ENCODE data around the gene SIK2. TPM values are rescaled to one million over a fixed set of nuclear protein-coding genes. Genes with fewer than 3 reads are reported as not detected.

The SIK2 gene
- total RNA-seq, 1 donor from 2014 or later = 16.3 TPM

- Mint-ChIP-seq H3K36me3 (peaks cover 32% of the 10 kb centered on the region), H3K27ac (no peak overlapping the region), H3K27me3 (ENCODE audit: insufficient read depth, low read depth) (peaks cover 2% of the 10 kb centered on the region), H3K4me3 (no peak overlapping the region), H3K4me1 (peaks cover 13% of the 10 kb centered on the region), H3K9me3 (no peaks in the 10 kb centered on the region)
- peaks cover 31% of the 10 kb centered on the region for H4K20me1 ChIP-seq (ENCODE audit: low read depth)
- H3F3A ChIP-seq (ENCODE audit: low read depth) = peaks cover 18% of the 10 kb centered on the region
- no peak overlapping the region for H2AFZ ChIP-seq (replicated peaks)
- H3K4me2 ChIP-seq = no peak overlapping the region
- peaks cover 10% of the 10 kb centered on the region for H3K79me2 ChIP-seq (ENCODE audit: low read depth)
- H3K27me3 ChIP-seq = no peaks in the 10 kb centered on the region
- H3K4me1 ChIP-seq = peaks cover 6% of the 10 kb centered on the region
- TF ChIP-seq CTCF (IDR thresholded peaks at IDR 0.05) = no peak
- no peak for TF ChIP-seq EZH2phosphoT487 (IDR thresholded peaks at IDR 0.05)
- TF ChIP-seq EZH2 (IDR thresholded peaks at IDR 0.05) = no peak
- DNase-seq (ENCODE audit: low spot score) = no peak
- no peaks in the 10 kb centered on the region for H3K9me3 ChIP-seq (ENCODE audit: low read depth)
- H3K4me3 ChIP-seq = no peak overlapping the region
- H3K27ac ChIP-seq = no peak overlapping the region
- peaks cover 14% of the 10 kb centered on the region for H3K36me3 ChIP-seq
- H3K9ac ChIP-seq = no peak overlapping the region
These were observed 157.1 kb downstream of the SIK2 start for GRCh38 chr11:111759376-111759775.

- H3K79me2 ChIP-seq (ENCODE audit: low read depth) = peaks cover 15% of the 10 kb centered on the region
- no peak overlapping the region for H3K27ac Mint-ChIP-seq
- H3K36me3 Mint-ChIP-seq = peaks cover 31% of the 10 kb centered on the region
- no peaks in the 10 kb centered on the region for H3K9me3 ChIP-seq (ENCODE audit: low read depth)
- H3K36me3 ChIP-seq = peaks cover 9% of the 10 kb centered on the region
- no peaks in the 10 kb centered on the region for H3K9me3 Mint-ChIP-seq
- no peak overlapping the region for H3K9ac ChIP-seq
- no peak overlapping the region for H3K4me2 ChIP-seq
- TF ChIP-seq EZH2phosphoT487 (IDR thresholded peaks at IDR 0.05) (no peak), EZH2 (IDR thresholded peaks at IDR 0.05) (no peak), CTCF (IDR thresholded peaks at IDR 0.05) (no peak)
- peaks cover 36% of the 10 kb centered on the region for H4K20me1 ChIP-seq (ENCODE audit: low read depth)
- peaks cover 2% of the 10 kb centered on the region for H3K27me3 Mint-ChIP-seq (ENCODE audit: insufficient read depth, low read depth)
- H3K4me3 ChIP-seq = no peak overlapping the region
- no peak for DNase-seq (ENCODE audit: low spot score)
- no peak overlapping the region for H2AFZ ChIP-seq (replicated peaks)
- no peak overlapping the region for H3K27ac ChIP-seq
- peaks cover 1% of the 10 kb centered on the region for H3K27me3 ChIP-seq
- no peak overlapping the region for H3K4me3 Mint-ChIP-seq
- peaks cover 17% of the 10 kb centered on the region for H3K4me1 Mint-ChIP-seq
- peaks cover 11% of the 10 kb centered on the region for H3K4me1 ChIP-seq
- H3F3A ChIP-seq (ENCODE audit: low read depth) = peaks cover 18% of the 10 kb centered on the region
These were observed 157.6 kb downstream of the SIK2 start for GRCh38 chr11:111759778-111760407.

- Histone ChIP-seq H3K79me2 (ENCODE audit: low read depth) (peaks cover 26% of the 10 kb centered on the region), H2AFZ (replicated peaks) (no peak overlapping the region), H3K27me3 (peaks cover 5% of the 10 kb centered on the region), H3K27ac (no peak overlapping the region), H3K9ac (no peak overlapping the region), H3K36me3 (peaks cover 7% of the 10 kb centered on the region), H3F3A (ENCODE audit: low read depth) (peaks cover 18% of the 10 kb centered on the region), H4K20me1 (ENCODE audit: low read depth) (peaks cover 39% of the 10 kb centered on the region), H3K9me3 (ENCODE audit: low read depth) (no peaks in the 10 kb centered on the region), H3K4me2 (no peak overlapping the region), H3K4me3 (no peak overlapping the region), H3K4me1 (peaks cover 14% of the 10 kb centered on the region)
- peaks cover 20% of the 10 kb centered on the region for H3K4me1 Mint-ChIP-seq
- H3K4me3 Mint-ChIP-seq = no peak overlapping the region
- peaks cover 29% of the 10 kb centered on the region for H3K36me3 Mint-ChIP-seq
- TF ChIP-seq CTCF (IDR thresholded peaks at IDR 0.05) (no peak), EZH2phosphoT487 (IDR thresholded peaks at IDR 0.05) (no peak), EZH2 (IDR thresholded peaks at IDR 0.05) (no peak)
- H3K27me3 Mint-ChIP-seq (ENCODE audit: insufficient read depth, low read depth) = peaks cover 2% of the 10 kb centered on the region
- H3K9me3 Mint-ChIP-seq = no peaks in the 10 kb centered on the region
- DNase-seq (ENCODE audit: low spot score) = no peak
- no peak overlapping the region for H3K27ac Mint-ChIP-seq
These were observed 158.8 kb downstream of the SIK2 start for GRCh38 chr11:111761036-111761435.
